Measurements from ENCODE around the gene SERPINF2.
"Not testable (repeated sequence)": the region's sequence is repeated elsewhere in the genome, so short reads cannot be mapped to it uniquely, and the experiment has no call there.

DNA sequence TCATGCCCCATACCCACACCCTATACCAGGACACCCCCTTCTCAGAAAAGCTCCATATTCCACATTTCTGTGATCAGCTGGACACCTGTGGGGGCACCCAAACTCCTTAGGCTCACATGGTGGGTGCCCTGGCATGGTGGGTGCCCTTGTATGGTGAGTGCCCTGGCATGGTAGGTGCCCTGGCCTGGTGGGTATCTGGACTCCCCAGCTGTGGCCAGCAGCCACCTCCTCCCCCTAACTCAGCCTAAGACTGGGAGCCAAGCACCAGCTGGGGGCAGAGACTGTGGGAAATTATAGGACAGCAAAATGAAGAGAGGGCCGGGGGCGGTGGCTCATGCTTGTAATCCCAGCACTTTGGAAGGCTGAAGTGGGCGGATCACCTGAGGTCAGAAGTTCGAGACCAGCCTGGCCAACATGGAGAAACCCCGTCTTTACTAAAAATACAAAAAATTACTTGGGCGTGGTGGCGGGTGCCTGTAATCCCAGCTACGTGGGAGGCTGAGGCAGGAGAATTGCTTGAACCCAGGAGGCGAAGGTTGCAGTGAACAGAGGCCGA lies 33.8 kb upstream of the SERPINF2 start:
- TF ChIP-seq EZH2 (IDR thresholded peaks at IDR 0.05; ENCODE audit: insufficient read depth, poor library complexity, severe bottlenecking); EZH2phosphoT487 (IDR thresholded peaks at IDR 0.05; ENCODE audit: insufficient read depth, low read depth): not testable (repeated sequence)
